Activated naive CD4-positive, alpha-beta T cell treated with anti-CD3 and anti-CD28 coated beads, Interleukin-2, amount 50 U/mL, for 16 hours (primary cell): ENCODE results near the gene RNF167.

Experiments used
- DNase-seq: peaks from one replicate; pipeline ENCODE4 v3.0.0-alpha.2; 2020

The RNF167 gene

GRCh38 chr17:4939796-4940554 is at the start of gene RNF167, which contains the start of gene SLC25A11:
RNF167 (plus strand) TSS chr17:4940268; CDS start chr17:4940910, 642 bp downstream.
SLC25A11 (minus strand) TSS chr17:4940046; CDS start chr17:4939910, 136 bp downstream.
- DNase-seq: peak; percentile 95

- no peak for DNase-seq
Observed at GRCh38 chr17:4891411-4892410, 48.4 kb upstream of the RNF167 start.

- DNase-seq: no peak
Observed at GRCh38 chr17:4892499-4893221, 47.4 kb upstream of the RNF167 start.

- no peak for DNase-seq
Observed at GRCh38 chr17:4893272-4893671, 46.8 kb upstream of the RNF167 start.

GRCh38 chr17:4893721-4894560 is 46.1 kb upstream of the RNF167 start:
- DNase-seq: no peak

GRCh38 chr17:4895121-4895520 is 44.9 kb upstream of the RNF167 start:
- no peak for DNase-seq

- no peak for DNase-seq
Observed at GRCh38 chr17:4895657-4896331, 44.3 kb upstream of the RNF167 start.

- no peak for DNase-seq
Observed at GRCh38 chr17:4896332-4897197, 43.5 kb upstream of the RNF167 start.

- no peak for DNase-seq
Observed at GRCh38 chr17:4897198-4897687, 42.8 kb upstream of the RNF167 start.

GRCh38 chr17:4897785-4898184 is 42.3 kb upstream of the RNF167 start:
- no peak for DNase-seq

GRCh38 chr17:4898351-4898750 is 41.7 kb upstream of the RNF167 start:
- DNase-seq: no peak

GRCh38 chr17:4898927-4899326 is 41.1 kb upstream of the RNF167 start:
- no peak for DNase-seq

GRCh38 chr17:4899341-4900230 is 40.5 kb upstream of the RNF167 start, which contains the start of gene C17orf107:
C17orf107 (plus strand) TSS chr17:4899536; CDS start chr17:4899763, 227 bp downstream.
- DNase-seq: peak; percentile 98

GRCh38 chr17:4900231-4901107 is 39.6 kb upstream of the RNF167 start:
- DNase-seq: peak; percentile 54

GRCh38 chr17:4901108-4901647 is 38.9 kb upstream of the RNF167 start:
- no peak for DNase-seq

GRCh38 chr17:4901648-4902344 is 38.3 kb upstream of the RNF167 start:
- DNase-seq: no peak

- DNase-seq: no peak
Observed at GRCh38 chr17:4902540-4902939, 37.5 kb upstream of the RNF167 start.
